GM12891 (cell line): ENCODE results near the gene GIMAP8.

Experiments
- PAX5 ChIP-seq: IDR thresholded peaks from 2 replicates; pipeline ENCODE4 v1.6.1; 2011; ENCODE audit warnings: low read length, moderate library complexity, mild to moderate bottlenecking; ENCODE audit not compliant: insufficient read depth, severe bottlenecking
- POLR2A ChIP-seq: IDR thresholded peaks from 2 replicates; pipeline ENCODE4 v1.6.1; 2011; ENCODE audit warnings: low read depth, low read length, control low read depth
- POLR2AphosphoS5 ChIP-seq: IDR thresholded peaks from 2 replicates; pipeline ENCODE4 v1.6.1; 2011; ENCODE audit warnings: low read depth, low read length, control low read depth
- POU2F2 ChIP-seq: IDR thresholded peaks from 2 replicates; pipeline ENCODE4 v1.6.1; 2011; ENCODE audit warnings: low read depth, mild to moderate bottlenecking, control low read depth, low read length, moderate library complexity
- TAF1 ChIP-seq: IDR thresholded peaks from 2 replicates; pipeline ENCODE4 v1.6.1; 2011; ENCODE audit warnings: low read depth, low read length, control low read depth

GRCh38 chr7:150430465-150431085 lies 19.9 kb upstream of the GIMAP8 start:
- TF ChIP-seq TAF1 (no peak), POLR2AphosphoS5 (no peak), POLR2A (no peak), PAX5 (no peak), POU2F2 (no peak)
